SK-N-SH (cell line): ENCODE data around the gene ZBED1. TPM values are rescaled to one million over a fixed set of nuclear protein-coding genes. Genes with fewer than 3 reads are reported as not detected.
"Not testable (repeated sequence)": the region's sequence is repeated elsewhere in the genome, so short reads cannot be mapped to it uniquely, and the experiment has no call there.

ENCODE experiments used
- CTCF ChIA-PET: fragments of 300-600, 350-600 bp; formaldehyde crosslinking; extraction: SDS; loops from one replicate; lab custom pipeline; 2021; lab: Yijun Ruan, JAX
- POLR2A ChIA-PET: fragments of 350-600 bp; sonication (Branson Sonifier 250); formaldehyde crosslinking; extraction: SDS; loops from one replicate; lab custom pipeline; 2020; ENCODE audit warnings: antibody characterized with exemption, inconsistent platforms; lab: Yijun Ruan, JAX
- DNase-seq: peaks from one replicate; pipeline ENCODE4 v3.0.0; 2012
- H2AFZ ChIP-seq: fragments of 200-600 bp; sonication (generic); 2 replicates; pipeline ENCODE4 v1.8.1; 2016; ENCODE audit warnings: antibody characterized with exemption, mild to moderate bottlenecking, low read depth
- H3F3A ChIP-seq: fragments of 200-600 bp; sonication (generic); replicated peaks from 2 replicates; pipeline ENCODE3; 2016; ENCODE audit warnings: antibody characterized with exemption, mild to moderate bottlenecking; ENCODE audit not compliant: insufficient read depth
- H3K27ac ChIP-seq, 2 experiments: fragments of 200-500 bp in 1 of 2; fragments of 200-600 bp in 1 of 2; sonication (Bioruptor generic) in 1 of 2; sonication (generic), shearing (Covaris generic) in 1 of 2; 2 replicates each; pipeline versions ENCODE4 v1.5.1 to v1.6.1; 2014 to 2016; ENCODE audit warnings: low read depth in 2 of 2, inconsistent platforms in 1 of 2, low read length in 1 of 2, mild to moderate bottlenecking in 1 of 2, mixed read lengths in 1 of 2
- H3K27me3 ChIP-seq: fragments of 200-600 bp; sonication (generic), shearing (Covaris generic); 2 replicates; pipeline ENCODE4 v1.6.1; 2016; ENCODE audit warnings: mixed run types; ENCODE audit not compliant: insufficient read depth
- H3K36me3 ChIP-seq, 2 experiments: fragments of 200-500 bp in 1 of 2; fragments of 200-600 bp in 1 of 2; sonication (Bioruptor generic) in 1 of 2; sonication (generic) in 1 of 2; replicated peaks in 1 of 2; 2 replicates each; pipeline versions ENCODE3 to v1.5.1; 2014 to 2016; ENCODE audit warnings: low read length in 1 of 2, mild to moderate bottlenecking in 1 of 2; ENCODE audit not compliant: insufficient read depth in 2 of 2, control insufficient read depth in 1 of 2
- H3K4me1 ChIP-seq, 2 experiments: fragments of 200-500 bp in 1 of 2; fragments of 200-600 bp in 1 of 2; sonication (Bioruptor generic) in 1 of 2; sonication (generic), shearing (Covaris generic) in 1 of 2; 2 replicates each; pipeline versions ENCODE4 v1.5.1 to v1.6.1; 2014 to 2016; ENCODE audit warnings: low read depth in 1 of 2, low read length in 1 of 2, mixed run types in 1 of 2; ENCODE audit not compliant: insufficient read depth in 2 of 2, control insufficient read depth in 1 of 2
- H3K4me2 ChIP-seq: fragments of 200-600 bp; sonication (generic), shearing (Covaris generic); 2 replicates; pipeline ENCODE4 v1.6.1; 2017; ENCODE audit warnings: mixed run types
- H3K4me3 ChIP-seq, 2 experiments: fragments of 200-500 bp in 1 of 2; fragments of 200-600 bp in 1 of 2; sonication (Bioruptor generic) in 1 of 2; sonication (generic), shearing (Covaris generic) in 1 of 2; 2 replicates each; pipeline versions ENCODE4 v1.5.1 to v1.8.1; 2014 to 2016; ENCODE audit warnings: low read depth in 2 of 2, inconsistent platforms in 1 of 2, low read length in 1 of 2, mild to moderate bottlenecking in 1 of 2, mixed read lengths in 1 of 2, moderate library complexity in 1 of 2
- H3K79me2 ChIP-seq: fragments of 200-600 bp; sonication (generic); 2 replicates; pipeline ENCODE4 v1.8.1; 2017; ENCODE audit warnings: mild to moderate bottlenecking; ENCODE audit not compliant: insufficient read depth
- H3K9ac ChIP-seq: fragments of 200-600 bp; sonication (generic); 2 replicates; pipeline ENCODE4 v1.6.1; 2017; ENCODE audit warnings: mixed run types
- H3K9me2 ChIP-seq: fragments of 200-600 bp; sonication (generic); 2 replicates; pipeline ENCODE4 v1.6.1; 2017; ENCODE audit warnings: mixed run types
- H3K9me3 ChIP-seq: fragments of 200-600 bp; sonication (generic); 2 replicates; pipeline ENCODE4 v1.6.1; 2017; ENCODE audit warnings: mixed run types, mild to moderate bottlenecking, moderate library complexity
- H4K20me1 ChIP-seq: fragments of 200-600 bp; sonication (generic); 2 replicates; pipeline ENCODE4 v1.6.1; 2017; ENCODE audit warnings: mild to moderate bottlenecking, mixed run types; ENCODE audit not compliant: insufficient read depth
- CHD2 ChIP-seq: fragments of 150-350 bp; IDR thresholded peaks from 2 replicates; pipeline ENCODE4 v1.6.1; 2018; ENCODE audit warnings: low read length; ENCODE audit not compliant: partially characterized antibody
- FOSL2 ChIP-seq: IDR thresholded peaks from 2 replicates; pipeline ENCODE4 v1.4.0; 2012; ENCODE audit warnings: low read depth, mild to moderate bottlenecking, moderate library complexity, borderline replicate concordance
- JUND ChIP-seq: IDR thresholded peaks from 2 replicates; pipeline ENCODE4 v1.4.0; 2012
- RFX5 ChIP-seq: IDR thresholded peaks from 2 replicates; pipeline ENCODE4 v1.6.1; 2012; ENCODE audit warnings: mild to moderate bottlenecking, improper control_type of control experiment, low read length
- RXRA ChIP-seq: IDR thresholded peaks from 2 replicates; pipeline ENCODE4 v1.4.0; 2012; ENCODE audit warnings: low read depth, mild to moderate bottlenecking, borderline replicate concordance
- TCF12 ChIP-seq: IDR thresholded peaks from 2 replicates; pipeline ENCODE4 v1.4.0; 2012
- WGBS: methylation state at CpG from one replicate; pipeline ENCODE4 v1.1.6; 2017; ENCODE audit warnings: low lambda C conversion rate; 5-methylcytosine and 5-hydroxymethylcytosine counted together
- polyA plus RNA-seq, 3 experiments: library from polyadenylated mRNA; depleted of rRNA; stranded (reverse); fragments of >200 nt; gene quantifications; 2 replicates each; pipeline ENCODE4 v1.2.3, GENCODE V29; 2012
- TF ChIP-seq, protein P1 (sequence below): IDR thresholded peaks from 2 replicates; pipeline ENCODE4 v1.4.0; 2012; ENCODE audit warnings: low read depth
- TF ChIP-seq, protein P2 (sequence below): IDR thresholded peaks from 2 replicates; pipeline ENCODE4; 2012

The ZBED1 gene
- polyA plus RNA-seq, 1 of the 3 experiments (the other 2 are of a cell fraction): 16.7 TPM

DNA sequence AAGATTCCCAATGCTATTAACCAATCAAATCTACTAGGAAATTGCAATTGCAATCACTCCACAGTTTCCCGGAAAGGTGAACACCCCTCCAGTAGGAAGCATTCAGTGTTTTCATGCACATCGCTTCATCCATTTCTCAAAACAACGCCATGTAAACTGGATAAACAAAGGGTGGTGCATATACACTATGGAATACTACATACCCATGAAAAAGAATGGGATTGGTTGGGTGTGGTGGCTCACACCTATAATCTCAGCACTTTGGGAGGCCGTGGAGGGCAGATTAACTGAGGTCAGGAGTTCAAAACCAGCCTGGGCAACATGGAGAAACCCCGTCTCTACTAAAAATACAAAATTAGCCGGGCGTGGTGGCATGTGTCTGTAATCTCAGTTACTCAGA, 29.1 kb downstream of the ZBED1 start:
- Histone ChIP-seq H3K9me2 (no peaks in the 10 kb centered on the region), H3K9ac (no peak overlapping the region), H3K4me3 (no peak overlapping the region), H3K9me3 (no peaks in the 10 kb centered on the region), H3K4me2 (no peak overlapping the region), H3K27ac (no peak overlapping the region), H3K4me1 (no peaks in the 10 kb centered on the region), H3K36me3 (no peaks in the 10 kb centered on the region), H4K20me1 (peaks cover 4% of the 10 kb centered on the region; the same call in 1 of the 2 replicates), H3K27me3 (no peaks in the 10 kb centered on the region), H3K79me2 (peaks cover 26% of the 10 kb centered on the region; the same call in 1 of the 2 replicates)
- DNase-seq: no peak
- POLR2A ChIA-PET: no interaction called here
- 98% methylated on average over 7 of the region's 7 CpGs for WGBS
- TF ChIP-seq TCF12: no peak
- no peak for TF ChIP-seq CHD2
- no peak for TF ChIP-seq FOSL2
- no peak for TF ChIP-seq RFX5
- TF ChIP-seq, protein P1, sequence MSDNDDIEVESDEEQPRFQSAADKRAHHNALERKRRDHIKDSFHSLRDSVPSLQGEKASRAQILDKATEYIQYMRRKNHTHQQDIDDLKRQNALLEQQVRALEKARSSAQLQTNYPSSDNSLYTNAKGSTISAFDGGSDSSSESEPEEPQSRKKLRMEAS: no peak
- TF ChIP-seq RXRA: no peak
- TF ChIP-seq JUND: no peak
- TF ChIP-seq, protein P2, sequence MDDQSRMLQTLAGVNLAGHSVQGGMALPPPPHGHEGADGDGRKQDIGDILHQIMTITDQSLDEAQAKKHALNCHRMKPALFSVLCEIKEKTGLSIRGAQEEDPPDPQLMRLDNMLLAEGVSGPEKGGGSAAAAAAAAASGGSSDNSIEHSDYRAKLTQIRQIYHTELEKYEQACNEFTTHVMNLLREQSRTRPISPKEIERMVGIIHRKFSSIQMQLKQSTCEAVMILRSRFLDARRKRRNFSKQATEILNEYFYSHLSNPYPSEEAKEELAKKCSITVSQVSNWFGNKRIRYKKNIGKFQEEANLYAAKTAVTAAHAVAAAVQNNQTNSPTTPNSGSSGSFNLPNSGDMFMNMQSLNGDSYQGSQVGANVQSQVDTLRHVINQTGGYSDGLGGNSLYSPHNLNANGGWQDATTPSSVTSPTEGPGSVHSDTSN: no peak
- TF ChIP-seq, all 33 proteins: peak for 0
- Histone ChIP-seq H2AFZ (no peak overlapping the region), H3F3A (no peaks in the 10 kb centered on the region)
- CTCF ChIA-PET: no interaction called here

DNA sequence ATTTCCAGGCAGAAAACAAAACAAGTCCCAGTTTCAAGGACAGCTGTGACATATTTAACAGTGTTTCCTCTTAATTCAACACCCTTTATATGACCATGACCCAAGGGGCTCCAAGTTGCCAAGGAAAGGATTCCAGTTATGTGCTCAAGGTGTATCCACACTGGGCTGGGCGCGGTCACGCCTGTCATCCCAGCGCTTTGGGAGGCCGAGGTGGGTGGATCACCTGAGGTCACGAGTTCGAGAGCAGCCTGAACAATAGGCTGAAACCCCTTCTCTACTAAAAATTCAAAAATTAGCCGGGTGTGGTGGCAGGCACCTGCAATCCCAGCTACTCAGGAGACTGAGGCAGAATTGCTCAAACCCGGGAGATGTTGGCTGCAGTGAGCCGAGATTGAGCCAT, 29.6 kb downstream of the ZBED1 start:
- H4K20me1 ChIP-seq, POLR2A ChIA-PET, H3K36me3 ChIP-seq, CTCF ChIA-PET, H3K4me1 ChIP-seq, H3K27me3 ChIP-seq, H2AFZ ChIP-seq, H3K4me3 ChIP-seq, H3K9me3 ChIP-seq, H3K9me2 ChIP-seq, H3K4me2 ChIP-seq, H3F3A ChIP-seq, H3K27ac ChIP-seq, H3K9ac ChIP-seq, DNase-seq: not testable (repeated sequence)
- WGBS: 95% methylated on average over 10 of the region's 10 CpGs
- peaks cover 27% of the 10 kb centered on the region; the same call in 1 of the 2 replicates for H3K79me2 ChIP-seq

DNA sequence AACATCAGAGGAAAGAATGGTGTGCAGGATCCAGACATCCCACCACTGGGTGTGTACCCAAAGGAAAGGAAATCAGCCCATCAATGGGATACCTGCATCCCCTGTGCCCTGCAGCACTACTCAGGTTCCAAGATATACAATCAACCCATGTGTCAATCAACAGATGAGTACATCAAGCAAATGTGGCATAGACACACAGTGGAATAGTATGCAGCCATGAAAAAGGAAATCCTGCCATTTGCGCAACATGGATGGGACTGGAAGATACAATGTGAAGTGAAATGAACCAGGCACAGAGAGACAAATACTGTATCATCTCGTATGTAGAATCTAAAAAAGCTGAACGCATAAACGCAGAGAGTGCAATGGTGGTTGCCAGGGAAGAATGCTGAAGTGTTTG, 30.9 kb downstream of the ZBED1 start:
- H4K20me1 ChIP-seq, POLR2A ChIA-PET, H3K9me3 ChIP-seq, H3K9me2 ChIP-seq, H3K4me2 ChIP-seq, H3F3A ChIP-seq, CTCF ChIA-PET, H3K27me3 ChIP-seq, H3K36me3 ChIP-seq, H2AFZ ChIP-seq, DNase-seq, H3K4me1 ChIP-seq, H3K4me3 ChIP-seq, H3K27ac ChIP-seq, H3K9ac ChIP-seq: not testable (repeated sequence)
- WGBS: 94% methylated on average over 4 of the region's 4 CpGs
- H3K79me2 ChIP-seq: peaks cover 31% of the 10 kb centered on the region; the same call in 1 of the 2 replicates
